Activated naive CD8-positive, alpha-beta T cell treated with anti-CD3 and anti-CD28 coated beads, Interleukin-2, amount 10 ng/mL, durations not matched to agents 7 days and 5 days (primary cell): Measurements from ENCODE around the gene PTPRD. TPM values are rescaled to one million over a fixed set of nuclear protein-coding genes. Genes with fewer than 3 reads are reported as not detected.

Experiments used
- ATAC-seq: fragments of 150-1000 bp; cut with Tn5 transposase; one replicate; pipeline ENCODE4 v1.10.0; 2021; ENCODE audit warnings: low read depth, moderate library complexity
- POLR2A ChIA-PET: fragments of 350-600 bp; sonication (Branson Sonifier 250); formaldehyde crosslinking; loops from one replicate; lab custom pipeline; 2021; ENCODE audit warnings: antibody characterized with exemption; lab: Charles Lee
- DNase-seq: peaks from one replicate; pipeline ENCODE4 v3.0.0; 2021
- H3K27ac Mint-ChIP-seq: one replicate; pipeline ENCODE4 v1.8.0; 2022; ENCODE audit warnings: mild to moderate bottlenecking, mixed read lengths
- H3K27me3 Mint-ChIP-seq: one replicate; pipeline ENCODE4 v1.8.0; 2022; ENCODE audit warnings: mild to moderate bottlenecking, moderate library complexity, mixed read lengths
- H3K36me3 Mint-ChIP-seq: one replicate; pipeline ENCODE4 v1.8.0; 2021; ENCODE audit warnings: mild to moderate bottlenecking, mixed read lengths
- H3K4me1 Mint-ChIP-seq: one replicate; pipeline ENCODE4 v1.8.0; 2021; ENCODE audit warnings: mixed read lengths
- H3K4me3 Mint-ChIP-seq: one replicate; pipeline ENCODE4 v1.8.0; 2022; ENCODE audit warnings: mild to moderate bottlenecking, moderate library complexity, mixed read lengths
- H3K9me3 Mint-ChIP-seq: one replicate; pipeline ENCODE4 v1.8.0; 2021; ENCODE audit warnings: mixed read lengths
- total RNA-seq, 2 experiments: library from RNA; stranded (reverse); gene quantifications; one replicate each; pipeline ENCODE4 v1.2.3, GENCODE V29; 2021

PTPRD gene
- total RNA-seq, 2 experiments from 2014 or later = not detected

DNA sequence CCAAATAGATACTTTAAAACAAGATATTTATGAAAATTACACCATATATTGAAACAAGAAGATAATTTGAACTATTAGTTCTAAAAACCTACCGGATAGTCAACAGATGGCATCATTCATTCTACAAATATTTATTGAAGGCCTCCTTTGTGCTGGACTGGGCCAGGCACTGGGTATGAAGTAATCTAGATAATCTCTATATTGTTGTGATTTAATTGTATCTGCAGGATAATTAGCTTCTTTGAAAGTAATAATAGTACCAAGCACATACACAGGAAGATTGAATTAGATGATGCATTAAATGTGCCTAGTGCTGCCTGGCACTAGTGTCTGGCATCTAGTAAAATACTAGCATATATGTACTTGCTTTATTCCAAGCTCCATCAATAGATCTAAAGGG lies 2078.0 kb downstream of the PTPRD start:
- no peak for ATAC-seq

GRCh38 chr9:8533681-8534080 lies 2079.1 kb downstream of the PTPRD start:
- POLR2A ChIA-PET = no interaction called here
- no peaks in the 10 kb centered on the region for H3K4me1 Mint-ChIP-seq
- H3K36me3 Mint-ChIP-seq = no peaks in the 10 kb centered on the region
- DNase-seq = no peak
- no peak for ATAC-seq
- H3K4me3 Mint-ChIP-seq = no peak overlapping the region
- H3K9me3 Mint-ChIP-seq = no peaks in the 10 kb centered on the region
- no peak overlapping the region for H3K27ac Mint-ChIP-seq
- no peaks in the 10 kb centered on the region for H3K27me3 Mint-ChIP-seq

More for the DNA sequence above, 2078.0 kb downstream of the PTPRD start:
- Mint-ChIP-seq H3K36me3 (no peaks in the 10 kb centered on the region), H3K4me1 (no peaks in the 10 kb centered on the region), H3K27ac (no peak overlapping the region), H3K4me3 (no peak overlapping the region), H3K27me3 (no peaks in the 10 kb centered on the region), H3K9me3 (no peaks in the 10 kb centered on the region)
- DNase-seq = no peak
- POLR2A ChIA-PET = no interaction called here

- Mint-ChIP-seq H3K27me3 (no peaks in the 10 kb centered on the region), H3K4me3 (no peak overlapping the region), H3K27ac (no peak overlapping the region), H3K9me3 (no peaks in the 10 kb centered on the region), H3K4me1 (no peaks in the 10 kb centered on the region), H3K36me3 (no peaks in the 10 kb centered on the region)
- ATAC-seq (no peak), DNase-seq (no peak)
- POLR2A ChIA-PET = no interaction called here
Observed at GRCh38 chr9:8531826-8532415, 2080.9 kb downstream of the PTPRD start.

DNA sequence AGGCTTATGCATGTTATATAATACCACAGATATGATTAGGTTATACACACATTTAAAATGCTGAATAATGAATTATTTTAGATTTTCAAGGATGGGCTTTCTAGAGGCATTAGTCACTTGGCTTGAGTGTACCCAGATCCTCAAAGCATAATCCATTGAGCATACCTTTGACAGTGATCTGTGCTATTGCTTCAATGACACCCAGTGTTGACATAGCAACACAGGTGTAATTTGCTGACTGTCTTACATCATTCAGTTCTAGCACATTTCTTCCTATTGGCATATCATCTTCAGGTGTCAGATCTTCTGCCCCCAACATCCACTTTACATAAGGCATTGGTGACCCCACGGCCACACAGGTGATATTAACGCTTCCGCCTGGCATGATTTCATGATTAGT lies 2091.7 kb downstream of the PTPRD start:
- Mint-ChIP-seq H3K4me1 (no peaks in the 10 kb centered on the region), H3K4me3 (no peak overlapping the region), H3K9me3 (no peaks in the 10 kb centered on the region), H3K27ac (no peak overlapping the region), H3K27me3 (no peaks in the 10 kb centered on the region), H3K36me3 (no peaks in the 10 kb centered on the region)
- DNase-seq = no peak
- ATAC-seq = no peak
- POLR2A ChIA-PET = no interaction called here

- ATAC-seq (no peak), DNase-seq (no peak)
- POLR2A ChIA-PET = interaction anchor here (0.6 kb wide), 1 partner anchor 588 kb away, joined by 3 read pairs; no protein-coding TSS in a partner anchor
- Mint-ChIP-seq H3K36me3 (no peaks in the 10 kb centered on the region), H3K9me3 (no peaks in the 10 kb centered on the region), H3K4me1 (no peaks in the 10 kb centered on the region), H3K4me3 (no peak overlapping the region), H3K27ac (no peak overlapping the region), H3K27me3 (no peaks in the 10 kb centered on the region)
Observed at GRCh38 chr9:8515748-8516147, 2097.1 kb downstream of the PTPRD start.

DNA sequence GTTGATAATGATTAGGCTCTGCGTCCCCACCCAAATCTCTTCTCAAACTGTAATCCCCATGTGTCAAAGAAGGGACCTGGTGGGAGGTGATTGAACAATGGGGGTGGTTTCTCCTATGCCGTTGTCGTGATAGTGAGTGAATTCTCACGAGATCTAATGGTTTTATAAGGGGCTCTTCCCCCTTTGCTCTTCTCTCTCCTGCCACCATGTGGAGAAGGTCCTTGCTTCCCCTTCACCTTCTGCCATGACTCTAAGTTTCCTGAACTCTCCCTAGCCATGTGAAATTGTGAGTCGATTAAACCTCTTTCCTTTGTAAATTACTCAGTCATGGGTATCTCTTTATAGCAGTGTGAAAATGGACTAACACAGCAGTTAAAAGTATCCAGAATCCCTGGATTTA lies 2098.0 kb downstream of the PTPRD start:
- no peaks in the 10 kb centered on the region for H3K36me3 Mint-ChIP-seq

GRCh38 chr9:8508671-8509290 lies 2104.0 kb downstream of the PTPRD start:
- Mint-ChIP-seq H3K36me3 (no peaks in the 10 kb centered on the region), H3K27me3 (no peaks in the 10 kb centered on the region)

More for the DNA sequence above, 2098.0 kb downstream of the PTPRD start:
- DNase-seq = no peak
- POLR2A ChIA-PET = no interaction called here
- ATAC-seq = no peak
- H3K4me1 Mint-ChIP-seq = no peaks in the 10 kb centered on the region
- H3K4me3 Mint-ChIP-seq = no peak overlapping the region
- H3K27me3 Mint-ChIP-seq = no peaks in the 10 kb centered on the region
- H3K27ac Mint-ChIP-seq = no peak overlapping the region
- H3K9me3 Mint-ChIP-seq = no peaks in the 10 kb centered on the region

DNA sequence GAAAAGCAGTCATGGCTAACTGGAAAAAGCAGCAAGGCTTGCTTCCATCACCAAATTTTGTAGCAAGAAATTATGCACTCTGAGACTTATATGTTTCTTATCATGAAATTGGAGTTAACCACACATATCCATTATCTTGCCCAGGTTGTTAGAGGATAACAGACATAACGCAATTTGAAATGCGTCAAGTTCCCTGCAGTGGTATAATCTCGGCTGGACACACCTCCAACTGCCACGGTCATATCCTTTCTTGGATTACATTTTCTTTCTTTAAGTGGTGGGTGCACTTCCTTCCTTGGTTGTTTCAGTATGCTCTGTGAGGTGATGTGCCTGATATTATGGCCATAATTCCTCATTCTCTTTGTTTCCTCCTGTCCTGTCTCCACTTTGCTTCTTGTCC lies 2118.2 kb downstream of the PTPRD start:
- H3K36me3 Mint-ChIP-seq = no peaks in the 10 kb centered on the region

More at GRCh38 chr9:8508671-8509290, 2104.0 kb downstream of the PTPRD start:
- POLR2A ChIA-PET = no interaction called here
- Mint-ChIP-seq H3K4me3 (no peak overlapping the region), H3K9me3 (no peaks in the 10 kb centered on the region), H3K4me1 (no peaks in the 10 kb centered on the region), H3K27ac (no peak overlapping the region)
- no peak for DNase-seq
- no peak for ATAC-seq

DNA sequence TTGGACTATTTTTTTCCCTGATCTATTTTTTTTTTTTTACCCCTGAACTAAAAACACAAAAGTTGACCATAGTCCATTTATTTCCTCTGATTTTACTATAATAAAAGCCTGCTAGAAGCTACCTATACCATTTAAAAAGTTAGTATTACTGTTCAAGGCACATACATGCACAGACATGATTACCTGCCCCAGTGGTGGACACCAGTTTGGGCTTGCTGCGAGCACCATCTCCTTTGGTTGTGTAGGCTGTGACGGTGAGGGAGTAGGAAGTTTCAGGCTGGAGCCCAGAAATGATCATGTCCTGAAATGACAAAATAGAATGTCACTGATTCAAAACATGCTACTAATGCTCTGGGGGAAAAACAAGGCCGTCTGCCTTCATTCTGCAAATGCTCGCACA lies 2120.1 kb downstream of the PTPRD start:
- Mint-ChIP-seq H3K9me3 (peaks cover 4% of the 10 kb centered on the region), H3K4me3 (no peak overlapping the region), H3K4me1 (no peaks in the 10 kb centered on the region), H3K27me3 (peaks cover 6% of the 10 kb centered on the region), H3K27ac (no peak overlapping the region), H3K36me3 (no peaks in the 10 kb centered on the region)
- POLR2A ChIA-PET = no interaction called here
- DNase-seq (no peak), ATAC-seq (no peak)

More for the DNA sequence above, 2118.2 kb downstream of the PTPRD start:
- POLR2A ChIA-PET = no interaction called here
- ATAC-seq = no peak
- H3K9me3 Mint-ChIP-seq = peaks cover 4% of the 10 kb centered on the region
- H3K4me1 Mint-ChIP-seq = no peaks in the 10 kb centered on the region
- H3K4me3 Mint-ChIP-seq = no peak overlapping the region
- peaks cover 2% of the 10 kb centered on the region for H3K27me3 Mint-ChIP-seq
- DNase-seq = no peak
- no peak overlapping the region for H3K27ac Mint-ChIP-seq

- no peak overlapping the region for H3K4me3 Mint-ChIP-seq
Observed at GRCh38 chr9:8492024-8492423, 2120.8 kb downstream of the PTPRD start.

GRCh38 chr9:8491563-8491962 lies 2121.2 kb downstream of the PTPRD start:
- Mint-ChIP-seq H3K27me3 (peaks cover 6% of the 10 kb centered on the region), H3K4me1 (no peaks in the 10 kb centered on the region), H3K27ac (no peak overlapping the region), H3K4me3 (no peak overlapping the region), H3K36me3 (no peaks in the 10 kb centered on the region), H3K9me3 (peaks cover 4% of the 10 kb centered on the region)
- ATAC-seq (no peak), DNase-seq (no peak)
- POLR2A ChIA-PET = no interaction called here

More at GRCh38 chr9:8492024-8492423, 2120.8 kb downstream of the PTPRD start:
- no peaks in the 10 kb centered on the region for H3K36me3 Mint-ChIP-seq
- DNase-seq = no peak
- peaks cover 6% of the 10 kb centered on the region for H3K27me3 Mint-ChIP-seq
- H3K4me1 Mint-ChIP-seq = no peaks in the 10 kb centered on the region
- peaks cover 4% of the 10 kb centered on the region for H3K9me3 Mint-ChIP-seq
- ATAC-seq = no peak
- H3K27ac Mint-ChIP-seq = no peak overlapping the region
- POLR2A ChIA-PET = no interaction called here

DNA sequence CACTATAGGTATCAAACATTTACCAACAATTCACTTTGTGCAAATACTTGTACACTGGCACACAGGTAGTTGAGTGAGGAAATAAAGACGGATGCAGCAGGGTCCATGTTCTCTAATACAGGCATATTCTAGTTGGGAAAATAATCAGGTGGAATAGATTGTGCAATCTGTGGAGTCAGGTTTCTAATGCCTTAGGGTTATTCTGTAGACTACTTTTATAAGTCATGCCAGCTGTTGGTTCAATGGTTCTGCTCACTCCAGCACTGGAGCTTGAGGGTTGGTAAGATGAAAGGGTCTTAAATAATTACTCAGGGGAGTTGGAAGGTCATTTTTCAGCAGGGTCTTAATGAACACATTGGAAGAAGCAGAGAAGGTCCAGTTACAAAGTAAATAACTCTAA lies 2123.0 kb downstream of the PTPRD start:
- no peaks in the 10 kb centered on the region for H3K36me3 Mint-ChIP-seq
- H3K4me3 Mint-ChIP-seq = no peak overlapping the region
- H3K27me3 Mint-ChIP-seq = peaks cover 6% of the 10 kb centered on the region
- H3K27ac Mint-ChIP-seq = no peak overlapping the region
- DNase-seq (no peak), ATAC-seq (no peak)
- POLR2A ChIA-PET = no interaction called here
- no peaks in the 10 kb centered on the region for H3K4me1 Mint-ChIP-seq
- H3K9me3 Mint-ChIP-seq = peaks cover 4% of the 10 kb centered on the region

- ATAC-seq = no peak
- no peak overlapping the region for H3K27ac Mint-ChIP-seq
Observed at GRCh38 chr9:8486095-8486494, 2126.7 kb downstream of the PTPRD start.

GRCh38 chr9:8484597-8485191 lies 2128.1 kb downstream of the PTPRD start:
- ATAC-seq = no peak

More at GRCh38 chr9:8486095-8486494, 2126.7 kb downstream of the PTPRD start:
- Mint-ChIP-seq H3K27me3 (peaks cover 4% of the 10 kb centered on the region), H3K4me1 (no peaks in the 10 kb centered on the region), H3K4me3 (no peak overlapping the region), H3K9me3 (peaks cover 4% of the 10 kb centered on the region), H3K36me3 (no peaks in the 10 kb centered on the region)
- POLR2A ChIA-PET = no interaction called here
- DNase-seq = no peak

More at GRCh38 chr9:8484597-8485191, 2128.1 kb downstream of the PTPRD start:
- Mint-ChIP-seq H3K4me1 (peaks cover under 1% of the 10 kb centered on the region), H3K27ac (no peak overlapping the region), H3K36me3 (no peaks in the 10 kb centered on the region), H3K27me3 (peaks cover 4% of the 10 kb centered on the region), H3K4me3 (no peak overlapping the region), H3K9me3 (peaks cover 3% of the 10 kb centered on the region)
- POLR2A ChIA-PET = no interaction called here
- no peak for DNase-seq
